HuH-7 (cell line): ENCODE results near the gene VANGL2.

Experiments
- DNase-seq: peaks from one replicate; pipeline ENCODE4 v3.0.0; 2011; ENCODE audit warnings: low spot score

Gene VANGL2

GRCh38 chr1:160400223-160400645 lies at the start of gene VANGL2:
Gene VANGL2 (plus strand): TSS chr1:160400564. CDS start chr1:160415838, 15,274 bp downstream.
- peak; percentile 76 for DNase-seq

DNA sequence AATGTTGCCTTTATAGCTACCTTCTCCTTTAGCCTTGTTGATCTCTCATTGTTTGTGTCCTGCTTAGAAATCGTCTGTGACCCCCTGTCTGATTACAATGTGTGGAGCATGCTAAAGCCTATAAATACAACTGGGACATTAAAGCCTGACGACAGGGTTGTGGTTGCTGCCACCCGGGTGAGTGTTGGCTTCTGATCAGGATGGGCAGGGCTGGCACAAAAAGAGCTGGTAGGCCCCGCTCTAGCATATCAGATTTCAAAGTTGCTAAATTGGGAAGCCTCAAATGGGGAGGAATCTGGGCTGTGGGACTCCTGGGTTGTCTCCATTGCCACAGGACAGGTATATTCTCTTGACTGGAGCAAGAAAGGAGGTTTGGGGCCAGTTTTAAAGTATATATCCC lies 48.7 kb upstream of the VANGL2 start:
- DNase-seq: no peak

GRCh38 chr1:160352555-160352954 lies 47.8 kb upstream of the VANGL2 start:
- no peak for DNase-seq

DNA sequence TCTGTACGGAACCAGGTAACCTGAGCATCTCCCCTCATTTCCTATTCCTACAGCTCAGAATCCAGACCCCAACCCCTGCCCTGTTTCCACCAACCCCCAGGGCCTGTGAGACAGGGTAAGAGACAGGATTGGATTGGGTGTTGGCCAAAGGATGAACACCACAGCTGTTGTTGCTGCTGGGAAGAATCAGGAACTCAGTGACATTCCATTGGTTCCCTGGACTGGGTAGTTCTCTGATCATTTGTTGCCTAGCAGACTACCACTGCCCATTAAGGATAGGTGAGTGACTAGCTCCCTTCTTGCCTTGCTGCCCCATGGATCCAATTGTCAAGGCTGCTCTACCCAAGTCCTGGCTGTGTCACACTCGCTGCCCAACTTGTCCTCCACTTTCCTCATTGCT lies 47.1 kb upstream of the VANGL2 start:
- no peak for DNase-seq

- DNase-seq: peak; percentile 47
These were observed 45.9 kb upstream of the VANGL2 start for GRCh38 chr1:160354388-160354985.

GRCh38 chr1:160357286-160358002 lies 42.9 kb upstream of the VANGL2 start:
- no peak for DNase-seq

DNA sequence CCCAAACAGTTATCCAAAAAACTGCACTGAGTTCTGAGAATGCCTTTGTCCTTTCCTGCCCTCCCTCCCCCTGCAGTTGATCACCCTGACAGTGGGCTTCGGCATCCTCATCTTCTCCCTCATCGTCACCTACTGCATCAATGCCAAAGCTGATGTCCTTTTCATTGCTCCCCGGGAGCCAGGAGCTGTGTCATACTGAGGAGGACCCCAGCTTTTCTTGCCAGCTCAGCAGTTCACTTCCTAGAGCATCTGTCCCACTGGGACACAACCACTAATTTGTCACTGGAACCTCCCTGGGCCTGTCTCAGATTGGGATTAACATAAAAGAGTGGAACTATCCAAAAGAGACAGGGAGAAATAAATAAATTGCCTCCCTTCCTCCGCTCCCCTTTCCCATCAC lies 42.3 kb upstream of the VANGL2 start:
- DNase-seq: no peak

- no peak for DNase-seq
These were observed 40.7 kb upstream of the VANGL2 start for GRCh38 chr1:160359559-160360226.

DNA sequence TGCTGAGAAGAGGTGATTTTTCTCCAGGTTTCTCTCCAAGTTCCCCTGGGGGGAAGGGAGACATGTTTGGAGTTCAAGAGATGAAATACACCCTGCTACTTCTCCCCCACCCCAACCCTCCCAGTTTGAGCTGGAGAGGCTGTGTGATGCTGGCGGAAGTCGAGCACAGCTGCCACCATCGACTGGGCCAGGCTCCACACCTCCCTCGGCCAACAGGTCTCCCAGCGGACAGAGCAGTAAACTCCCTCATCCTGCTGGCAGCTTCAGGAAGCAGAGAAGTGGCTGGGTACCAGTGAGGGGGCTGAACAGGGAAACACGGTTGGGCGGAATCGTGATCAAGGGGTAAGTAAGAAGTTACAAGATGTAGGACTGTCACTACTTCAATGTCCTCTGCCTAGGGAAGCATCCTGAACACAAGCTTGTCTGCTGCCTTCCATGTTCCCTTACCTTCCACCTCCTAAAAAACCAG lies 40.1 kb upstream of the VANGL2 start:
- DNase-seq: no peak

DNA sequence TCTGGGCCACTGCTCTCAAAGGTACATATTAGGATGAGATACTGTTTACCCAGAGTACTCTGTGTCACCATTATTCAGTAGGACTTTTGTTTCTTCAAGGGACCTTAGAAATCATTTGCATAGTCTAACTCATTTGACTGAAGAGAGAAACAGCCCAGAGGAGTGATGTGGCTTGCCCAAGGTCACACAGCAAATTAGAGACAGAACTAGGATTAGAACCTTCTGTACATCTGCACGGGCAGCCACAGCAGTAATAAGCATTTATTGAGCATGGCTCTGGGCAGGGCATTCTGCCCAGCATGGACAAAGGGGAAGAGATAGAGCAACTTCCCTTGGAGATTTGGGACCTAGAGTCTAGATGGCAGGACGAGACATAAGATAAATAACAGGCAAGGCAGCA lies 39.2 kb upstream of the VANGL2 start:
- no peak for DNase-seq

DNA sequence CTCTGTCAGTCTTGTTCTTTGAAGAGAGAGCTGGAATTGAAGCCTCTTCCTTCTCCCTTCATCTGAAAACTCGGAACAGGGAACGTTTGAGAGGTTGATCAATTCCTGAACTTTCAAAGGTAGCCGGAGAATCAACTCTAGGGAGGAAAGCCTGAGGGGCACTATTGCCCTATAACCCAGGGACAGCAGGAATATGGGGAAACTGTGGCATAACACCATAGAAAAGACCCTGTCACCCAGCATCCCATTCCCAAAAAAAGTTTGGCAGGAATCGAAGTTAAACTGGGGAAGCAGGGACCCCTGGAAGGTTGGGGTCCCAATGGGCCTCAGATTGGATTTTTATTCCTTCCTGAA lies 38.6 kb upstream of the VANGL2 start:
- DNase-seq: no peak

DNA sequence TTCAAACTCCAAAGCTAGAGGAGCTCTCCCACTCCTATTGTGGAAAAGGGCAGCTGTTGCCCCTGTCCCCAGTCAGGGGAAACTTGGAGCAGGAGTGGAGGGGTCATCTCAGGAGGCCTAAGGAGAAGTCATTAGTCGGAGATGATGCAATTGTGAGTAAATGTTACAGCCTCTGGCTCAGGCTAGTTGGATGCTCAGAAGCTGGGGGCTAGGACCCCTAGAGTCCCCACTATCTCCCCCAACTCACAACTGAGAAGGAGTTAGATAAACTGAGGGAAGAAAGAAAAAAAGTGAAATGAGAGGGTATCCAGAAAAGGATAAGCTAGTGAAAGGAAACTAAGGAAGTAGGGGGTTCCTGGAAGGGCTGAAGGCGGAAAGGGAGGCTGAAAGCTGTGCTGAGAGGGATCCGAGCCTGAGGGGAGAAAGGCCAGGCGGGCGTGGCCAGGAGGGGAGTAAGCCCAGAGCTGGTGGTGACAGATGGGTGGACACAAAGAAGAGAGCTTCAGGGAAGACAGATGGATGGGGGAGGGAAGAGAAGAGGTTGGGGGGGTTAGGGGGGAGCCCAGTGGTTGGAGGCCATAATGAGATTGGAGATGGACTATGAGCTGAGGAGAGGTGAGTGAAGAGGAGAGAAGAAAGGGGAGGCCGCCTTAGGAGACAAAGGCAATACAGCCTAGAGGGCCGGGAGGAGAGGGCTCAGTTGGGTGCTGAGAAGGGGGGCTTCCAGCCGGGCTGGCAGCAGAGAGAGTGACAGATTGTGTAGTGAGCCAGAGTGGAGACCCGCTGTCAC lies 38.0 kb upstream of the VANGL2 start:
- DNase-seq: no peak

- no peak for DNase-seq
These were observed 37.4 kb upstream of the VANGL2 start for GRCh38 chr1:160363010-160363409.

GRCh38 chr1:160363951-160364735 lies 36.2 kb upstream of the VANGL2 start:
- DNase-seq: no peak

DNA sequence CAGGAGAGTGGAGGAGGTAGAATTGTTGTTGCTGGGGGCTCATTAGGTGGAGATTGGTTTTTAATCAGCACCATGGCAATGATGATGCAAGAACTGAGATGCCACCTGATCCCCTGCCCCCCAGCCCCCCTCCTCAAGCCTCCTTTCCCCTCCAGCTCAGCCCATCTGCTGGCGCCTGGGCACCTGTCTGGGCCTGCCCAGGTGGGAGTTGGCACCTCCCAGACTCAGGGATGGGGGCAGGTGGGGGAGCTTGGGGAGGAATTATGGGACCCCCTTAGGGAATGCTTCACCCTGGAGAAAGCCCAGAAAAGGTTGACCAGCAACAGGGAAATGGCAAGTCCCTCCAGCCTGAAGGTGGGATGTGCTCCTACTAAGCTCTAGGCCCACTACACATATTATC lies 35.0 kb upstream of the VANGL2 start:
- DNase-seq: no peak

GRCh38 chr1:160366731-160367515 lies 33.4 kb upstream of the VANGL2 start, which contains the start of gene NHLH1:
Gene NHLH1 (plus strand): TSS chr1:160367071. CDS start chr1:160370732, 3,661 bp downstream.
- no peak for DNase-seq

GRCh38 chr1:160367516-160367900 lies 32.9 kb upstream of the VANGL2 start:
- no peak for DNase-seq

DNA sequence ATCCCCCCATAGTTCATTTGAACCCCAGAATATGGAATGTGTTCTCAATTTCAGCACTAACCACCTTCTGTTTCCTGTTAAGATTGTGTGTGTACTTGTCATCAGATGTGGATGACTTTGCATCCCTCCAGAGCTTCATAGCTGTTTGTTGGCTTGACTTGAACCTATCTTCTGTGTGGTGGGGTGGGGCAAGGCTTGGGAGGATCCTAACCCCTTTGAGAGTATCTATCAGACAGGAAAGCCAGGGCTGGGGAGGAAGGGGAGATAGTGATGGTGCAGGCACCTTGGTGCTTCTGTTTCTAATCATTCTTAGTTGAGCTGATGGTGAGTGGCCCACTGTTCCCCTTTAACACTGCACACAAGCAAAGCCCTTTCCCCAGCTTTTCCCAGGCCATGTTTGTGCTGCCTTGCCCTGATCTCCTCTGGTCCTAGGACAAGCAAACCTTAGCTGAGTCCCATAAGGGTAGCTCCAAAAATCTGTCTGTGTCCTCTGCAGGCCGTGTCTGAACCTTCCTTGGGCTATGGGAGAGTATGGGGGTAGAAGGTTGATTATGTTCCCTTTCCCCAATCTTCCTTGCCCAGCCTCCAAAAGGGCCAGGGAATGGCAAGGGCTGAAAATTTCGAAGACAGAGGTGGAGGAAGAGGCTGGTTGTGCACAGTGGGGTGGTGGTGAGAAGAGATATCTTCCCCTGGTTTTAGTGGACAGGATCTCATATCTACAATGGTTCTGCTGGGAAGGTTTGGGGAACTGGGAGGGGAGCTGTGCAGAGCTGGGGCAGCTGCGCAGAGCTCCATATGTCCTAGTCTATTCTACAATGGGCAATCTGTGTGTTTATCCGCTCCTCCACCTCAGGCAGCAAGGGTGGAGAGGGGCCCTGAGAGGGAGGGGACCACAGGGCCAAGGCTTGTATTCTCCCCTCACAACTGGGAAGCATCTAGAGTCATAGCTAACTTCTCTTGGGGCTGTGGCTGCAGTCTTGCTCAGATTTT lies 32.1 kb upstream of the VANGL2 start:
- no peak for DNase-seq

GRCh38 chr1:160369087-160369486 lies 31.3 kb upstream of the VANGL2 start:
- no peak for DNase-seq
